Activated CD8-positive, alpha-beta memory T cell treated with anti-CD3 and anti-CD28 coated beads, Interleukin-2, amount 50 U/mL, for 24 hours (primary cell): ENCODE measurements around the gene VPS54.
"Not testable (repeated sequence)": the region's sequence is repeated elsewhere in the genome, so short reads cannot be mapped to it uniquely, and the experiment has no call there.

Source experiments
- DNase-seq: peaks from one replicate; pipeline ENCODE4 v3.0.0-alpha.2; 2020; ENCODE audit errors: extremely low read depth

VPS54 gene

GRCh38 chr2:63993130-63993584 lies 26.1 kb downstream of the VPS54 start:
- DNase-seq, result not testable (repeated sequence)

GRCh38 chr2:63992061-63992685 lies 27.1 kb downstream of the VPS54 start:
- no peak for DNase-seq

GRCh38 chr2:63991173-63991999 lies 27.8 kb downstream of the VPS54 start:
- DNase-seq, result not testable (repeated sequence)

GRCh38 chr2:63990072-63990471 lies 29.2 kb downstream of the VPS54 start:
- DNase-seq, result no peak

- DNase-seq, result not testable (repeated sequence)
Observed at GRCh38 chr2:63988842-63989436, 30.3 kb downstream of the VPS54 start.

- no peak for DNase-seq
Observed at GRCh38 chr2:63984606-63985359, 34.4 kb downstream of the VPS54 start.

GRCh38 chr2:63983986-63984605 lies 35.1 kb downstream of the VPS54 start:
- no peak for DNase-seq

GRCh38 chr2:63982335-63982734 lies 36.9 kb downstream of the VPS54 start:
- no peak for DNase-seq

GRCh38 chr2:63981702-63982103 lies 37.5 kb downstream of the VPS54 start:
- DNase-seq, result no peak

GRCh38 chr2:63980794-63981193 lies 38.4 kb downstream of the VPS54 start:
- DNase-seq, result no peak

- no peak for DNase-seq
Observed at GRCh38 chr2:63977904-63978303, 41.3 kb downstream of the VPS54 start.

- no peak for DNase-seq
Observed at GRCh38 chr2:63976125-63976510, 43.1 kb downstream of the VPS54 start.

- DNase-seq, result no peak
Observed at GRCh38 chr2:63975437-63976124, 43.6 kb downstream of the VPS54 start.

GRCh38 chr2:63975036-63975435 lies 44.2 kb downstream of the VPS54 start:
- not testable (repeated sequence) for DNase-seq

GRCh38 chr2:63962186-63962585 lies 57.0 kb downstream of the VPS54 start:
- DNase-seq, result no peak

GRCh38 chr2:63950414-63950813 lies 68.8 kb downstream of the VPS54 start:
- no peak for DNase-seq

GRCh38 chr2:63942788-63943187 lies 76.4 kb downstream of the VPS54 start:
- no peak for DNase-seq

- not testable (repeated sequence) for DNase-seq
Observed at GRCh38 chr2:63932104-63932503, 87.1 kb downstream of the VPS54 start.

GRCh38 chr2:63926815-63927214 lies 92.4 kb downstream of the VPS54 start:
- no peak for DNase-seq

GRCh38 chr2:63914311-63914710 lies 104.9 kb downstream of the VPS54 start:
- DNase-seq, result no peak

GRCh38 chr2:63903003-63903402 lies 116.2 kb downstream of the VPS54 start:
- DNase-seq, result no peak
